Neural cell (in vitro differentiated cells): ENCODE measurements around the gene HSPA12A. TPM values are rescaled to one million over a fixed set of nuclear protein-coding genes. Genes with fewer than 3 reads are reported as not detected.

Experiments
- H2AFZ ChIP-seq: fragments of 200-600, 300-800 bp; sonication (generic), shearing (Covaris generic); 2 replicates; pipeline ENCODE4 v1.6.0; 2014; ENCODE audit warnings: low read depth, mild to moderate bottlenecking, antibody characterized with exemption, low read length, moderate library complexity
- H3F3A ChIP-seq: fragments of 200-600 bp; shearing (Covaris generic); 2 replicates; pipeline ENCODE4 v1.6.1; 2016; ENCODE audit warnings: mild to moderate bottlenecking, moderate library complexity, mixed read lengths, antibody characterized with exemption, low read length; ENCODE audit not compliant: insufficient read depth, poor library complexity, severe bottlenecking
- H3K27ac ChIP-seq: fragments of 200-600, 300-800 bp; sonication (generic), shearing (Covaris generic); 2 replicates; pipeline ENCODE4 v1.5.1; 2014; ENCODE audit warnings: mild to moderate bottlenecking, low read length, moderate library complexity
- H3K27me3 ChIP-seq: fragments of 300-800, 200-600 bp; sonication (generic), shearing (Covaris generic); 2 replicates; pipeline ENCODE4 v1.6.0; 2014; ENCODE audit warnings: mild to moderate bottlenecking, low read depth, low read length, moderate library complexity; ENCODE audit not compliant: insufficient read depth
- H3K36me3 ChIP-seq: fragments of 300-800, 200-600 bp; sonication (generic), shearing (Covaris generic); 2 replicates; pipeline ENCODE4 v1.5.1; 2014; ENCODE audit warnings: mild to moderate bottlenecking, antibody characterized with exemption, low read length, moderate library complexity; ENCODE audit not compliant: insufficient read depth
- H3K4me2 ChIP-seq: fragments of 300-800, 200-600 bp; sonication (generic), shearing (Covaris generic); 2 replicates; pipeline ENCODE4 v1.6.0; 2014; ENCODE audit warnings: mild to moderate bottlenecking, low read length
- H3K4me3 ChIP-seq: fragments of 300-800, 200-600 bp; sonication (generic), shearing (Covaris generic); 2 replicates; pipeline ENCODE4 v1.5.1; 2014; ENCODE audit warnings: mild to moderate bottlenecking, low read length, moderate library complexity
- H3K79me2 ChIP-seq: fragments of 200-600 bp; shearing (Covaris generic); replicated peaks from 2 replicates; pipeline ENCODE4 v1.6.0; 2014; ENCODE audit warnings: mild to moderate bottlenecking, low read length, moderate library complexity; ENCODE audit not compliant: insufficient read depth
- H3K9ac ChIP-seq: fragments of 300-800, 200-600 bp; sonication (generic), shearing (Covaris generic); 2 replicates; pipeline ENCODE4 v1.6.1; 2016; ENCODE audit warnings: mild to moderate bottlenecking, low read length, mixed read lengths
- H3K9me2 ChIP-seq: fragments of 200-600 bp; shearing (Covaris generic); 2 replicates; pipeline ENCODE4 v1.6.1; 2016; ENCODE audit warnings: mild to moderate bottlenecking, low read length, mixed read lengths; ENCODE audit not compliant: insufficient read depth
- H3K9me3 ChIP-seq: fragments of 200-600, 300-800 bp; sonication (generic), shearing (Covaris generic); 2 replicates; pipeline ENCODE4 v1.6.1; 2016; ENCODE audit warnings: mild to moderate bottlenecking, mixed run types, low read length, moderate library complexity, mixed read lengths
- H4K20me1 ChIP-seq: fragments of 200-600 bp; shearing (Covaris generic); 2 replicates; pipeline ENCODE4 v1.6.1; 2016; ENCODE audit warnings: mild to moderate bottlenecking, mixed run types; ENCODE audit not compliant: insufficient read depth
- CTCF ChIP-seq: fragments of 450-650 bp; IDR thresholded peaks from 2 replicates; pipeline ENCODE4 v1.5.1; 2014; ENCODE audit warnings: antibody characterized with exemption, mild to moderate bottlenecking, moderate library complexity; ENCODE audit not compliant: poor library complexity, severe bottlenecking
- EP300 ChIP-seq: fragments of 450-650 bp; conservative IDR thresholded peaks from 2 replicates; pipeline ENCODE4 v1.6.1; 2014; ENCODE audit warnings: antibody characterized with exemption, mild to moderate bottlenecking, moderate library complexity; ENCODE audit not compliant: poor library complexity, severe bottlenecking
- EZH2 ChIP-seq: fragments of 200-600, 300-800 bp; shearing (Covaris generic), sonication (generic); IDR thresholded peaks from 2 replicates; pipeline ENCODE4 v1.6.1; 2014; ENCODE audit warnings: antibody characterized with exemption, low read length, borderline replicate concordance, mild to moderate bottlenecking; ENCODE audit not compliant: insufficient read depth, poor library complexity, severe bottlenecking
- MXI1 ChIP-seq: fragments of 450-650 bp; conservative IDR thresholded peaks from 2 replicates; pipeline ENCODE4 v1.6.1; 2014; ENCODE audit warnings: antibody characterized with exemption, mild to moderate bottlenecking; ENCODE audit not compliant: poor library complexity, severe bottlenecking
- POLR2AphosphoS5 ChIP-seq: IDR thresholded peaks from 2 replicates; pipeline ENCODE4 v1.6.1; 2012
- RAD21 ChIP-seq: fragments of 450-650 bp; conservative IDR thresholded peaks from 2 replicates; pipeline ENCODE4 v1.6.1; 2014; ENCODE audit warnings: antibody characterized with exemption, mild to moderate bottlenecking, moderate library complexity
- SMC3 ChIP-seq: fragments of 450-650 bp; conservative IDR thresholded peaks from 2 replicates; pipeline ENCODE4 v1.6.1; 2014; ENCODE audit warnings: antibody characterized with exemption, mild to moderate bottlenecking, moderate library complexity; ENCODE audit not compliant: poor library complexity
- TAF1 ChIP-seq: IDR thresholded peaks from 2 replicates; pipeline ENCODE4 v1.6.1; 2012; ENCODE audit warnings: low read depth
- polyA plus RNA-seq: library from polyadenylated mRNA; depleted of rRNA; stranded (reverse); fragments of >200 nt; gene quantifications from 2 replicates; pipeline ENCODE4 v1.2.3, GENCODE V29; 2014
- TF ChIP-seq, protein P1 (sequence below): IDR thresholded peaks from 2 replicates; pipeline ENCODE4 v1.6.1; 2012; ENCODE audit warnings: borderline replicate concordance

Gene HSPA12A
- polyA plus RNA-seq, 1 donor from 2014 or later = 5.9 TPM

DNA sequence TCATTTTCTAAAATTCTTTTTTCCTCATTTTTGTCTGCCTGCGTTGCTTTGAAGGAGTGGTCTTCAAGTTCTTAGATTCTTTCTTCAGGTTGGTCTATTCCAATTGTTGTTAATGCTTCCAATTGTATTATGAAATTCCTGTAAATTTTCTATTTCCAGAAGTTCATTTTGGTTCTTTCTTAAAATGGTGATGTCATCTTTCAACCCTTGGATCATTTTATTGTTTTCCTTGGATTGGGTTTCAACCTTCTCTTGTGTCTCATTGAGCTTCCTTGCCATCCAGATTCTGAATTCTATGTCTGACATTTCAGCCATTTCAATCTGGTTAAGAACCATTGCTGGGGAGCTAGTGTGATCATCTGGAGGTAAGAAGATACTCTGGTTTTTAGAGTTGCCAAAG, 88.5 kb downstream of the HSPA12A start:
- Histone ChIP-seq H3K36me3 (no peaks in the 10 kb centered on the region), H4K20me1 (no peaks in the 10 kb centered on the region), H3K27me3 (no peaks in the 10 kb centered on the region), H3K27ac (no peak overlapping the region), H3K4me2 (no peak overlapping the region), H3K9me3 (no peaks in the 10 kb centered on the region), H3F3A (no peaks in the 10 kb centered on the region), H3K9ac (no peak overlapping the region), H3K79me2 (no peaks in the 10 kb centered on the region), H3K9me2 (no peaks in the 10 kb centered on the region), H3K4me3 (no peak overlapping the region), H2AFZ (no peak overlapping the region)
- TF ChIP-seq EZH2 (no peak), MXI1 (no peak), RAD21 (no peak), TAF1 (no peak), CTCF (no peak), SMC3 (no peak), EP300 (no peak), POLR2AphosphoS5 (no peak)
- TF ChIP-seq, protein P1, sequence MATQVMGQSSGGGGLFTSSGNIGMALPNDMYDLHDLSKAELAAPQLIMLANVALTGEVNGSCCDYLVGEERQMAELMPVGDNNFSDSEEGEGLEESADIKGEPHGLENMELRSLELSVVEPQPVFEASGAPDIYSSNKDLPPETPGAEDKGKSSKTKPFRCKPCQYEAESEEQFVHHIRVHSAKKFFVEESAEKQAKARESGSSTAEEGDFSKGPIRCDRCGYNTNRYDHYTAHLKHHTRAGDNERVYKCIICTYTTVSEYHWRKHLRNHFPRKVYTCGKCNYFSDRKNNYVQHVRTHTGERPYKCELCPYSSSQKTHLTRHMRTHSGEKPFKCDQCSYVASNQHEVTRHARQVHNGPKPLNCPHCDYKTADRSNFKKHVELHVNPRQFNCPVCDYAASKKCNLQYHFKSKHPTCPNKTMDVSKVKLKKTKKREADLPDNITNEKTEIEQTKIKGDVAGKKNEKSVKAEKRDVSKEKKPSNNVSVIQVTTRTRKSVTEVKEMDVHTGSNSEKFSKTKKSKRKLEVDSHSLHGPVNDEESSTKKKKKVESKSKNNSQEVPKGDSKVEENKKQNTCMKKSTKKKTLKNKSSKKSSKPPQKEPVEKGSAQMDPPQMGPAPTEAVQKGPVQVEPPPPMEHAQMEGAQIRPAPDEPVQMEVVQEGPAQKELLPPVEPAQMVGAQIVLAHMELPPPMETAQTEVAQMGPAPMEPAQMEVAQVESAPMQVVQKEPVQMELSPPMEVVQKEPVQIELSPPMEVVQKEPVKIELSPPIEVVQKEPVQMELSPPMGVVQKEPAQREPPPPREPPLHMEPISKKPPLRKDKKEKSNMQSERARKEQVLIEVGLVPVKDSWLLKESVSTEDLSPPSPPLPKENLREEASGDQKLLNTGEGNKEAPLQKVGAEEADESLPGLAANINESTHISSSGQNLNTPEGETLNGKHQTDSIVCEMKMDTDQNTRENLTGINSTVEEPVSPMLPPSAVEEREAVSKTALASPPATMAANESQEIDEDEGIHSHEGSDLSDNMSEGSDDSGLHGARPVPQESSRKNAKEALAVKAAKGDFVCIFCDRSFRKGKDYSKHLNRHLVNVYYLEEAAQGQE = no peak

GRCh38 chr10:116648903-116649302, 93.5 kb downstream of the HSPA12A start:
- H2AFZ ChIP-seq = no peak overlapping the region
- no peaks in the 10 kb centered on the region for H4K20me1 ChIP-seq
- no peaks in the 10 kb centered on the region for H3K79me2 ChIP-seq
- no peaks in the 10 kb centered on the region for H3K27me3 ChIP-seq
- no peak overlapping the region for H3K27ac ChIP-seq
- H3K4me2 ChIP-seq = no peak overlapping the region
- H3K4me3 ChIP-seq = no peak overlapping the region
- TF ChIP-seq TAF1 = no peak
- TF ChIP-seq EP300 = no peak
- TF ChIP-seq MXI1 = no peak
- no peak for TF ChIP-seq CTCF
- no peak for TF ChIP-seq POLR2AphosphoS5
- TF ChIP-seq, protein P1 = no peak
- TF ChIP-seq EZH2 = no peak
- TF ChIP-seq SMC3 = no peak
- H3K9me2 ChIP-seq = no peaks in the 10 kb centered on the region
- H3K36me3 ChIP-seq = no peaks in the 10 kb centered on the region
- no peaks in the 10 kb centered on the region for H3F3A ChIP-seq
- no peak overlapping the region for H3K9ac ChIP-seq
- H3K9me3 ChIP-seq = no peaks in the 10 kb centered on the region
